Astrocyte of the spinal cord (primary cell): Measurements from ENCODE around the gene ZNF335.
"Not testable (repeated sequence)": the region's sequence is repeated elsewhere in the genome, so short reads cannot be mapped to it uniquely, and the experiment has no call there.

Experiments used
- DNase-seq: peaks from one replicate; pipeline ENCODE4 v3.0.0; 2011; ENCODE audit warnings: low read depth, low spot score
- H3K4me3 ChIP-seq: 2 replicates; pipeline ENCODE4 v1.5.1; 2011; ENCODE audit warnings: low read depth, mild to moderate bottlenecking, low read length, moderate library complexity
- in situ Hi-C: cut with HindIII; loops from 2 replicates; pipeline ENCODE4 v1.10.0; 2017; ENCODE audit warnings: low sequenced_read_pairs
- TF ChIP-seq, protein P1 (sequence below): IDR thresholded peaks from 2 replicates; pipeline ENCODE4 v1.5.1; 2012; ENCODE audit warnings: low read depth, mild to moderate bottlenecking, low read length, inconsistent platforms

The ZNF335 gene

GRCh38 chr20:46001498-46001897 is 29.5 kb upstream of the ZNF335 start:
- H3K4me3 ChIP-seq: no peak overlapping the region
- TF ChIP-seq, protein P1, sequence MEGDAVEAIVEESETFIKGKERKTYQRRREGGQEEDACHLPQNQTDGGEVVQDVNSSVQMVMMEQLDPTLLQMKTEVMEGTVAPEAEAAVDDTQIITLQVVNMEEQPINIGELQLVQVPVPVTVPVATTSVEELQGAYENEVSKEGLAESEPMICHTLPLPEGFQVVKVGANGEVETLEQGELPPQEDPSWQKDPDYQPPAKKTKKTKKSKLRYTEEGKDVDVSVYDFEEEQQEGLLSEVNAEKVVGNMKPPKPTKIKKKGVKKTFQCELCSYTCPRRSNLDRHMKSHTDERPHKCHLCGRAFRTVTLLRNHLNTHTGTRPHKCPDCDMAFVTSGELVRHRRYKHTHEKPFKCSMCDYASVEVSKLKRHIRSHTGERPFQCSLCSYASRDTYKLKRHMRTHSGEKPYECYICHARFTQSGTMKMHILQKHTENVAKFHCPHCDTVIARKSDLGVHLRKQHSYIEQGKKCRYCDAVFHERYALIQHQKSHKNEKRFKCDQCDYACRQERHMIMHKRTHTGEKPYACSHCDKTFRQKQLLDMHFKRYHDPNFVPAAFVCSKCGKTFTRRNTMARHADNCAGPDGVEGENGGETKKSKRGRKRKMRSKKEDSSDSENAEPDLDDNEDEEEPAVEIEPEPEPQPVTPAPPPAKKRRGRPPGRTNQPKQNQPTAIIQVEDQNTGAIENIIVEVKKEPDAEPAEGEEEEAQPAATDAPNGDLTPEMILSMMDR: no peak

GRCh38 chr20:46000262-46000996 is 28.4 kb upstream of the ZNF335 start:
- in situ Hi-C loops: no loop called here
- no peak for DNase-seq
- TF ChIP-seq, protein P1: no peak
- H3K4me3 ChIP-seq: no peak overlapping the region

More at GRCh38 chr20:46001498-46001897, 29.5 kb upstream of the ZNF335 start:
- in situ Hi-C loops: no loop called here
- no peak for DNase-seq

- TF ChIP-seq, protein P1: no peak
- H3K4me3 ChIP-seq: no peak overlapping the region
- in situ Hi-C loops: no loop called here
- no peak for DNase-seq
Observed at GRCh38 chr20:45999557-46000261, 27.7 kb upstream of the ZNF335 start.

GRCh38 chr20:45998761-45999160 is 26.8 kb upstream of the ZNF335 start:
- in situ Hi-C loops: no loop called here
- TF ChIP-seq, protein P1: no peak
- H3K4me3 ChIP-seq: no peak overlapping the region
- DNase-seq: no peak

GRCh38 chr20:45998337-45998736 is 26.3 kb upstream of the ZNF335 start:
- no peak overlapping the region for H3K4me3 ChIP-seq
- in situ Hi-C loops: no loop called here
- DNase-seq: no peak
- TF ChIP-seq, protein P1: no peak

DNA sequence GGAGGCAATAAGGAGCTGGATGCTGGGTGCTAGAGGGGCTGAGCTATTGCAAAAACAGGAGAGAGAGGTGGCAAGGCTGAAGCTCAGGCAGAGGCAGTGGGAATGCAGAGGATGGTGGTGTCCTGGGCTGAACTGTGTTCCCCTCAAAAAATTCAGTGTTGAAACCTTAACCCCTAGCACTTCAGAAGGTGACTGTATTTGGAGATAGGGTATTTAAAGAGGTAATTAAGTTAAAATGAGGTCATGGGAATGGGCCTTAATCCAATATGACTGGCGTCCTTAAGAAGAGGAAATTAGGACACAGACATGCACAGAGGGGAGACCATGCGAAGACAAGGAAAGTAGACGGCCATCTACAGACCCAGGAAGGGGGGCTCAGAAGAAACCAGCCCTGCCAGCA is 25.2 kb upstream of the ZNF335 start:
- DNase-seq: no peak
- TF ChIP-seq, protein P1: no peak
- no peak overlapping the region for H3K4me3 ChIP-seq
- in situ Hi-C loops: no loop called here

- DNase-seq, H3K4me3 ChIP-seq, in situ Hi-C loops: not testable (repeated sequence)
Observed at GRCh38 chr20:45995495-45996097, 23.6 kb upstream of the ZNF335 start.
